Ramos (cell line): Measurements from ENCODE around the gene ITGA5.

ENCODE experiments used
- in situ Hi-C: fragments of 300-500 bp; cut with MboI; formaldehyde crosslinking; loops from one replicate; pipeline ENCODE4 v1.14.3; 2022; ENCODE audit warnings: low sequenced_read_pairs; ENCODE audit not compliant: unreplicated experiment

Gene ITGA5

DNA sequence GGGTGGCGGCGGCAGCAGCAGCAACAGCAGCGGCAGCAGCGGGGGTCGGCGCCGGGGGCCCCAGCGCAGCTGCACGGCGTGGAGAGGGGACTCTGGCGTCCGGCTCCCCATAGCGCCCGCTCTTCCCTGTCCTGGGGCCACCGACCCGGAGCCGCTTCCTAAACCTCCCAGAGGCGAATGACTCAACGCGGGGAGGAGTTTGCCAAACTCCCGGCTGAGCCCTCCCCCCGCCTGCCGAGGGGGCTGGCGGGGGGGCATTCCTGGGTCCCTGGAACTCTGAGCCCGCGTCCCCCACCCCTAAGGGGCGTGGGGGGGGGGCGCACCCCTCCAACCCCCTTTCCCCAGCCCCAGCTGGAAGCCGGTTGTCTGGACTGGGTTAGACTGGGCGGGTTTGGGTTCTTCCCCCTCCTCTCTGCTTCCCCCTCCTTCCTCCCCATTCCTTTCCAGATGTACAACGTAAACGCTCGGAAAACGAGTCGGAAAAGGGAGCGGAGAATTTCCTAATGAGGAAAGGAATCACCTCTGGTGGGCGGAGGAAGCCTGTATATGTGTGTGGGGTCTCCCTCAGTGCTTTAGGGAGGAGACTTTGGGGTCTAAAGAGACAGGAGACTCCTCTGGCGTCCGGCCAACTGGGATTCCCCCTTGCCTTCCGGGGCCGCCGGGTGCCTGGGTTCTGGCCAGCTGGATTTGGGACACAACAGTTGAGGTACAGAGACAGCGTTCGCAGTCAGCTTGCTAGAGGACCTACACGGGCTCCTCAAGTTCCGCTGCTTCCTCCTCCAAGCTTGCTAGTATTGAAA is at the start of gene ITGA5:
TSS of gene ITGA5 (minus strand) at position 179 of the 800 bp plus-strand sequence. CDS start at position 111, 68 bp downstream.
- in situ Hi-C loops, result no loop called here

GRCh38 chr12:54465857-54466523 is 46.9 kb upstream of the ITGA5 start:
- in situ Hi-C loops, result no loop called here

- in situ Hi-C loops, result no loop called here
Observed at GRCh38 chr12:54463484-54463883, 44.4 kb upstream of the ITGA5 start.

GRCh38 chr12:54463034-54463433 is 44.0 kb upstream of the ITGA5 start:
- in situ Hi-C loops, result no loop called here

DNA sequence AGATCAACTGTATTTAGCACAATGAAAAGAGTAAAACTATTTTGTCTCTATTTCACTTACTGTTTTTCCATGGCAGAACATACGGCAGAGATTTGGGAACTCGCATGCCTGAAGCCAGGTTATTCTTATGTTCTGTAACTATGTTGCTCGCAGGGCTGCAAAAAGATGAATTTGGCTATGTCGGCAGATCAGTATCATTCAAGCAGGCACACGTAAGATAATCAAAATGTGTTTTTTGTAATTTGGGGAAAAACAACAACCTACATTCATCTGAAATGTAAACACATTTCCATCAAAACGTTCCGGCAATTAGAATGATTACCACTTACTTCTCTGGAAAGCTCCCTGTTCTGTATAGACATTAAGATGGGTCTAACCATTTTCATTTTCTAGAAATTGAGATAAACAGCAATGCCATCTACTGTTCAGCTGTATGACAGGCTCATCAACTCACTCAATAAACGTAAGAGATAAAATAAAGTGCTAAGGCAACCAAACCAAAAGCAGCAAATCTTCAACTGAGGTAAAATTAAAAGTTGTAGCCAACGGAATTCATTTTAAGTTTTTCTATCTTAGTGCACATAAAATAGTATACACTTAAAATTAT is 41.4 kb upstream of the ITGA5 start:
- in situ Hi-C loops, result no loop called here

DNA sequence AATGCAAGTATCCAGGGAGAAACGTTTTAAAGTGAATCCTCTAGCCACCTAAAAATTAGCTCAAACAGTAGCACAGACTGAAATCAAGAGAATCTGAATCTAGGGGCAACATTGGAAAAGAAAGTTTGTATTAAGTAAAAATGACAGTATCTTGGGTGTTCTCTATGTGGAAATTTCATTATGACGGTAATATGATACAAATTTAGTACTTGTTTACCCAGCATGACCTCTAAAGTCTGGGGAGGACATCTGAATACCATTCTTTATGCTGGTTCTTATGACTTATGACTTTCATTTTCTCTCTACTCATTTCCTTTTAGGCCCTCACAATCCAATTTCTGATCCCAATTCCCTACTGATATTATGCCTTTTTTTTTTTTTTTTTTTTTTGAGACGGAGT is 40.3 kb upstream of the ITGA5 start:
- in situ Hi-C loops, result no loop called here

GRCh38 chr12:54455760-54456469 is 36.8 kb upstream of the ITGA5 start:
- in situ Hi-C loops, result no loop called here

GRCh38 chr12:54452628-54453027 is 33.6 kb upstream of the ITGA5 start:
- in situ Hi-C loops, result no loop called here

DNA sequence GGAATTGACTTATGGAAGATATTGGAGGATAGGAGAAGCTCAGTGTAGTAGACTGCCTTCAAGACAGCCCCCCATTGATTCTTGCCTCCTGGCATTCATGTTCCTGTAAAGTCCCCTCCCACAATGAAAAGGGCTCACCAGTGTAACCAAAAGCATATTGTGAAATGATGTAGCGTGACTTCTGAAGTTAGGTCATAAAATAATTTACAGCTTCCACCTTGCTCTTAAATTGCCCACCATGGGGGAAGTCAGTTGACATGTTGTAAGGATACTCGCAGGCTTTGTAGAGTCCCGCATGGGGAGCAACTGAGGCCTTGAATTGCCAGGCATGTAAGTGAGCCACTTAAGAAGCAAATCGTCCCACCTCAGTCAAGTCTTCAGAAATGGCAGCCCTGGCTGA is 29.3 kb upstream of the ITGA5 start:
- in situ Hi-C loops, result no loop called here

- in situ Hi-C loops, result no loop called here
Observed at GRCh38 chr12:54447917-54448316, 28.9 kb upstream of the ITGA5 start.

- in situ Hi-C loops, result loop anchor here (5.0 kb wide), 1 partner anchor 47 kb away; no protein-coding TSS in a partner anchor
Observed at GRCh38 chr12:54444206-54444605, 25.1 kb upstream of the ITGA5 start.

GRCh38 chr12:54443446-54443845 is 24.4 kb upstream of the ITGA5 start:
- in situ Hi-C loops, result loop anchor here (5.0 kb wide), 1 partner anchor 46 kb away; no protein-coding TSS in a partner anchor

- in situ Hi-C loops, result loop anchor here (5.0 kb wide), 1 partner anchor 46 kb away; no protein-coding TSS in a partner anchor
Observed at GRCh38 chr12:54442961-54443360, 23.9 kb upstream of the ITGA5 start.

GRCh38 chr12:54442099-54442498 is 23.0 kb upstream of the ITGA5 start:
- in situ Hi-C loops, result loop anchor here (5.0 kb wide), 1 partner anchor 45 kb away; no protein-coding TSS in a partner anchor

- in situ Hi-C loops, result loop anchor here (5.0 kb wide), 1 partner anchor 42 kb away; no protein-coding TSS in a partner anchor
Observed at GRCh38 chr12:54439521-54440255, 20.6 kb upstream of the ITGA5 start.

DNA sequence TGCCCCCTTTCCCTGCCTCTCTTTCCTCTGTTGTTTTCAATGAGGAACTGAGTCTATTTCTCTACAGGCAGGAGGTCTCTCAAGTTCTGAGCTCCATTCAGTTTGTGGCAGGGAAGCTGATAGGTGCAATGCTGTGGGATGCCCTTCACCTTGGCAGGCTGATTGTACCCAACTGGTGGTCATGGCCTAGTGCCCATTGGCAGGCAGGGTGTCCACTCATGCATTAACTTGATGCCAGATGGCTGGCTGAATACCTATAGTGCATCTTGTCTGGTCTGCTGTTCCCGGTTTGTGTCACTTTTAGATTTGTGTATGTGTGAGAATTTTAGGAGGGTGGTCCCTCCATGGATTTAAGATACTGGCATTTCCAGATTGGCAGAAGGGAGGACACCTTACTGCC is 20.0 kb upstream of the ITGA5 start:
- in situ Hi-C loops, result no loop called here

DNA sequence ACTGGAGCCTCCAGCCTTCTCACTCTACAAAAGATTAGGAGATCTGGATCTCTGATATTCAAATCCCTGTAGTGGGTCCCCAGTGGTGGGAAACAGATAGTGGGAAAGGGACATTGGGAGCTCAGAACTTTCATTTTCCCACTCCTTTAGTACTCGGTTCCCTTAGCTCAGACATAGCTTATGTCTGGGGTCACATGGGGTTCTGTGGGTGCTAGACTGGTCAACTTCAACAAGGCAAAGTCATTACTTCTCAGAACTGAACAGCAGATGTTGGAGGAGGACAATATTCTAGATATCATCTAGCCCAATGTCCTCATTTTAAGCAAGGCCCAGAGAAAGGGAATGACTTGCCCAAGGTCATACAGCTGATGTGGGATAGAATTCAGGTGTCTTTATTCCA is 19.5 kb upstream of the ITGA5 start:
- in situ Hi-C loops, result no loop called here

- in situ Hi-C loops, result no loop called here
Observed at GRCh38 chr12:54437697-54438096, 18.6 kb upstream of the ITGA5 start.

DNA sequence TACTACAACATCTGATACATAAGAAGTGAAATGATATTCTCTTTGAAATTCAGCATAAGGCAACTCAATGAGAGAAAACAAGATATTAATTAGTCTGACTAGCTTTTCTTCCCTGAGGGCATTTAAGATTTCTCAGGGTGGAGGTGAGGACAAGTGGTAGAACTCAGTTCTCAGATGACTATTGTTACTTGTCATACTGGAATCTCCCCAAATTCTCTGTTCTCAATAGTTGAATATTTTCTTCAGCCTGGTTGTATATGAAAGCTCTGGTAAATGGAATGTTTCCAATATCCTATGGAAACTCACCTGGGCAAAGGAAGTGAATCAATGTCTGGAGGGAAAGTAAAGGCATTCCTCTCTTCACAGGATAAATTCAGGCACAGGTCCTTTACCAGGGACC is 18.2 kb upstream of the ITGA5 start:
- in situ Hi-C loops, result no loop called here

DNA sequence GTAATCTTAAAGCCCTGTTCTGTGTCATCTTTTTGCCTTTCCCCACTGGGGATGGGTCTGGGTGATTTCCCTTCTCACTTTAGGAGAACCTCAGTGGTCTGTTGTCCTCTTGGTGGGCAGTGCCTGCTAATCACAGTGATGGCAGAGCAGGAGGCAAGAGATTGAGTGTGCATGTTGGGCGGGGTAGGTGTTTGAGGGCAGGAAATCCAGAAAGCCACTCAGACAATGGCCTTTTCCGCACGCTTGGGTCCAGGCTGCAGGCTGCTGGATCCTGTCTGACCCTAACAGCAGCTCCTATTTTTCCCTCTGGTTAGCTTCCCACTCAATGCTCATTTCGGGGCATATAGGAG is 13.7 kb upstream of the ITGA5 start:
- in situ Hi-C loops, result no loop called here
